ENCODE data around the gene VAMP8.

VAMP8 gene

DNA sequence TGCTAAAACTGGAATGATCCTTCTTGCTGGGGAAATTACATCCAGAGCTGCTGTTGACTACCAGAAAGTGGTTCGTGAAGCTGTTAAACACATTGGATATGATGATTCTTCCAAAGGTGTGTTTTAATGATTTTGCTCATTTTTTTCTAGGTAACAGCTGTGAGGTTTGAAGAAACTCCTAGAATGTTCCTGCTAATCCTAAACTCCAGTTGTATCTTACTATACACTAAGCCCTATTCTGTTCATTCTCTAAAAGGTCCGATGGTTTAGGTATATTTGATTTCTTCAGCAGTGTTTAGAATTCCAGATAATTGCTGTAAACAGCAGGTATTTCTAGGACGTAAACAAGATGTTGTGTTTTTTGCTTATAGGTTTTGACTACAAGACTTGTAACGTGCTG lies 36.1 kb upstream of the VAMP8 start:
- TF ChIP-seq GATA3 (IDR thresholded peaks at IDR 0.05; ENCODE audit: low read depth, low read length) = no peak
- no peak for TF ChIP-seq GATA2 (IDR thresholded peaks at IDR 0.05; ENCODE audit: low read depth, low read length)

DNA sequence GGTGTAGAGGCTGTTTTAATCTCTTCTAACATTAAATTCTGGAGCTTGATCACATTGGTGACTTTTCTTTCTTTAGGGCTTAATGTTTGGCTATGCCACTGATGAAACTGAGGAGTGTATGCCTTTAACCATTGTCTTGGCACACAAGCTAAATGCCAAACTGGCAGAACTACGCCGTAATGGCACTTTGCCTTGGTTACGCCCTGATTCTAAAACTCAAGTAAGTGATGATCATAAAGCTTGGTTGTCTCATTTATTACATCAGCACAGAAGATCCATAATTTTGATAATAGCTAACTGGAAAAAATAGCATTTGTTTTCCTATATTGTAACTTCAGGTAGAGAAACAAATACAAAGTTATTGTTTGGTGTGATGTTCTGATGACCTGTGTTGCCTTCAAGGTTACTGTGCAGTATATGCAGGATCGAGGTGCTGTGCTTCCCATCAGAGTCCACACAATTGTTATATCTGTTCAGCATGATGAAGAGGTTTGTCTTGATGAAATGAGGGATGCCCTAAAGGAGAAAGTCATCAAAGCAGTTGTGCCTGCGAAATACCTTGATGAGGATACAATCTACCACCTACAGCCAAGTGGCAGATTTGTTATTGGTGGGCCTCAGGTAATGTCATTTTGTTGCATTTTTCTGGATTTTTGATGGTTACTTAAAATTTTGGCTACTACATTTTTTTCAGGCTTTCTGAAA lies 35.5 kb upstream of the VAMP8 start:
- no peak for TF ChIP-seq GATA2 (IDR thresholded peaks at IDR 0.05; ENCODE audit: low read depth, low read length)
- no peak for TF ChIP-seq GATA3 (IDR thresholded peaks at IDR 0.05; ENCODE audit: low read depth, low read length)

DNA sequence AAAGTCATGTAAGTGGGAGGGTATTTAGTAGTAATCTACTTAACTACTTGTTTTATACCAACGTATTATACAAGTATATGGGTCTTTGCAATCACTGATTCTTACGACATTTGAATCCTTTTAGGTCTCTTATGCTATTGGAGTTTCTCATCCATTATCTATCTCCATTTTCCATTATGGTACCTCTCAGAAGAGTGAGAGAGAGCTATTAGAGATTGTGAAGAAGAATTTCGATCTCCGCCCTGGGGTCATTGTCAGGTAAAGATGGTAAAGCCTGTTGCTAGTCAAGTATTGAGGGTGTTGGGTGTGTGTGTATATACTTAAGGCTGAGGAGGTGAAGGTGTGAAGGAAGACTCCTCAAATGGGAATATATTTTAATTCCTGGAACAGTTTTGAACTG lies 34.6 kb upstream of the VAMP8 start:
- TF ChIP-seq GATA2 (IDR thresholded peaks at IDR 0.05; ENCODE audit: low read depth, low read length) (no peak), GATA3 (IDR thresholded peaks at IDR 0.05; ENCODE audit: low read depth, low read length) (no peak)

DNA sequence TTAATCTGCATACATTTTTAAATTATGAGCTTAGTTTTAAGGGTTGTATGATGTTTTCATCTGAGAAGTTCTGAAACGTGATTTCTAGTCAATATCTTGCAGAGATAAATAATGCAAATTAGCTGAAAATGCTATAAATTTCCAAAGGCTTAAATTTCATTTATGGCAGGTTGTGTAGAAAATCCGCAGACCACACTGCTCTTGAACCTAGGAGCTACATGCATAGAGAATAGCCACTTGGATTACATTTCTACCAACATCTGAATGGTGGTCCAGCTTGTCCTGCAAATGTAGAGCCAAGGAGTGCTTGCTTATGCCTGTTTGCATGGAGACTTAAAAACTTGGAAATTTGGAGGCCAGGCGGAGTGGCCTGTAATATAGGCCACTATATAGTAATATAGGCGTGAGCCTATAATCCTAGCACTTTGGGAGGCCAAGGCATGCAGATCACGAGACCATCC lies 31.6 kb upstream of the VAMP8 start:
- TF ChIP-seq GATA3 (IDR thresholded peaks at IDR 0.05; ENCODE audit: low read depth, low read length) (no peak), GATA2 (IDR thresholded peaks at IDR 0.05; ENCODE audit: low read depth, low read length) (no peak)

DNA sequence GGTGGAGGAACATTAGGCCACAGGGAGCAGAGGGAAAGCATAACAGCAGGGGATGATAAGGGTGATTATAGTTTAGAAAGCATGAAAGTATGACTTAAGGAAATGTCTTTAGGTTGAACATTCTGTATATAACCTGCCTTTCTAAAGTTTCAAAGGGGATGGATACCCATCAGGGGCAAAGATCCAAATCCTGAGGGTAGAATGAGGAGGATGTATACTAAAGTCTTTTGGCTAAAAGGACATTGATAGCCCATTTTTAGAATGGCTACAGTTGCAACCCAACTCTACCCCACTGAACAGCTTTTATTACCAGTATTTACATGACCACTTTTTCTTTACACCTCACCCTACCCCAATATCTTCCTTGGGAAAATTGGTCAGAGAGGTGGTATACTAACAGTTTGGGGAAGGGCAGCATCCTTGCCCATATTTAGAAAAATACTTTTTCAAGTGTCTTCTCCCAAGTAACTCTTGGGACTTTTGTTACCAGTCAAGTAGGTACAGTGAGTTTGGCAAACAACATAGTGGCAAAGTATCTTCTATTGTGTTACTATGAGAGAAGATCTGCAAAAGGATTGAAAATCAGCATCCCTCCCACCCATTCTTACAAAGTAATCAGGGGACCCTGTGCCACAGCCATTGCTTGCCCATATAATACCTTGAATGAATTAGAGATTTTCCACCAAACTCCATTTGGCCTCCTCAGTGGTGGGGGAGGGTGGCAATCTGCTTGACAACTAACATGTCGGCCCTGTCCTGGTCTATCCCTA lies 30.1 kb upstream of the VAMP8 start:
- TF ChIP-seq GATA2 (IDR thresholded peaks at IDR 0.05; ENCODE audit: low read depth, low read length) = no peak
- TF ChIP-seq GATA3 (IDR thresholded peaks at IDR 0.05; ENCODE audit: low read depth, low read length) = no peak

DNA sequence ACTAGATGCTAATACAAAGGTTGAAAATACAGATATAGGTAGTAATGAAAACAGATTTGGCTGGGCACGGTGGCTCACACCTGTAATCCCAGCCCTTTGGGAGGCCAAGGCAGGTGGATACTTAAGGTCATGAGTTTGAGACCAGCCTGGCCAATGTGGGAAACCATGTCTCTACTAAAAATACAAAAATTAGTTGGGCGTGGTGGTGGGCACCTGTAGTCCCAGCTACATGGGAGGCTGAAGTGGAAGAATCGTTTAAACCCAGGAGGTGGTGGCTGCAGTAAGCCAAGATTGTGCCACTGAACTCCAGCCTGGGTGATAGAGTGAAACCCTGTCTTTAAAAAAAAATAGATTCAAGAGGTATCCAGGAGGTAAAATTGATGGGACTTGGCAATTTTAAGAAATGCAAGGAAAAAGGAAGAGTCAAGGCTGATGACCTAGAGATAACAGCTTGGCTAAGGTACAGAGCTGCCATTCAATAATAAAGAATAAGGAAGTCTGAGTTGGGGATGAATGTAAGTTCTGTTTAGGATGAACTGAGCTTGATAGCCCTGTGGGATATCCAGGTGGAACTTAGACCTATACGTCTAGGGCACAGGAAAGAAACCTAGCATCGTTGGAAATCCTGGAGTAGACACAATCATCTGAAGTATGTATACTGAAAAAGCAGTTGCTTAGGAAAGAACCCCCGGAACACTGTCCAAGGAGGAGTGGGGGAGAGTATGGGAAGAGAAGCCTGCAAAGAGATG lies 29.4 kb upstream of the VAMP8 start:
- TF ChIP-seq GATA3 (IDR thresholded peaks at IDR 0.05; ENCODE audit: low read depth, low read length) (no peak), GATA2 (IDR thresholded peaks at IDR 0.05; ENCODE audit: low read depth, low read length) (no peak)

DNA sequence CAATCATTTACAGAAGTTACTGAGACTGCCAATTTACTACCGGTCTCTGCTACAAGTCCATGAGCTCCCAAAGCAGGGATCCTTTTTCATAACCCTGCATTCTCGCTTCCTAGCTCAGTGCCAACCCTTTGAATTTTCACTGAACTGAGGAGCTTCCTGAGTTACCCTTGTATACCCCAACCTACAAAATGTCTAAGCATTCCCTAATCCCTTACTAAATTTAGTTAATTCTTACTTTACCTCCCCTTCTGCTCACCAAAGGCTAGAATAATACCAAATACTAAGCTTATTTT lies 28.8 kb upstream of the VAMP8 start:
- no peak for TF ChIP-seq GATA3 (IDR thresholded peaks at IDR 0.05; ENCODE audit: low read depth, low read length)
- no peak for TF ChIP-seq GATA2 (IDR thresholded peaks at IDR 0.05; ENCODE audit: low read depth, low read length)

DNA sequence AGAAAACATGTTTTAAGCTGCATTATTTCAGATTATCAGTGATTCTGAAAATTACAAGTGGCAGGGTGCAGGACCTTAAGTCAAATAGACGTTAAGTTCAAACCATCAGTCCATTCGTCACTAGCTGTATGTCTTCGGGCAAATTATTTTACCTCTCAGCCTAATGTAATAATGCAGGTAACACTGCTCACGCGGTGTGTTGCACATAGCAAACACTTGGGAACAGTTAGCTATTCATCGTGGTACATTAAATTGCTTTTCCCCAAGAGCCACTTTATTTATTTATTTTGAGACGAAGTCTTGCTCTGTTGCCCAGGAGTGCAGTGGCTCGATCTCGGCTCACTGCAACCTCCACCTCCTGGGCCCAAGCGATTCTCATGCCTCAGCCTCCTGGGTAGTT lies 28.3 kb upstream of the VAMP8 start:
- TF ChIP-seq GATA2 (IDR thresholded peaks at IDR 0.05; ENCODE audit: low read depth, low read length) (no peak), GATA3 (IDR thresholded peaks at IDR 0.05; ENCODE audit: low read depth, low read length) (no peak)

DNA sequence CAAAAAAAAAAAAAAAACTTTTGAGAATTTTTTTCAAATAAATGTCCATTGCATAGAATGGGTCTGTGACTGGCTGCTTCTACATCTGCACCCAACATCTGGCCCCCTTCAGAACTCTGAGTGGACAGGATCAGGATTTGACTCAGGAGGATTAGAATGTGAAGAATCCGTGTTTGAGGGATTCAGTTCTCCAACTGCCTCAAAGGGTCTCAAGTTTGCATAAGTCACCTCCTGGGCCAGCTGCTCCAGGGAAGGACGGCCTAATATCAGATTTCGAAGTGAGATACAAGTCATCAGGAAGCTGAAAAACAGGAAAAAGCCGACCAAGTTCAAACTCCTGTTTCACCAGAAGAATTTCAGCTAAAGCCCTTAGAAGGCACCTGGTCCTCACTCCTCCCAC lies 27.6 kb upstream of the VAMP8 start:
- no peak for TF ChIP-seq GATA2 (IDR thresholded peaks at IDR 0.05; ENCODE audit: low read depth, low read length)
- no peak for TF ChIP-seq GATA3 (IDR thresholded peaks at IDR 0.05; ENCODE audit: low read depth, low read length)

DNA sequence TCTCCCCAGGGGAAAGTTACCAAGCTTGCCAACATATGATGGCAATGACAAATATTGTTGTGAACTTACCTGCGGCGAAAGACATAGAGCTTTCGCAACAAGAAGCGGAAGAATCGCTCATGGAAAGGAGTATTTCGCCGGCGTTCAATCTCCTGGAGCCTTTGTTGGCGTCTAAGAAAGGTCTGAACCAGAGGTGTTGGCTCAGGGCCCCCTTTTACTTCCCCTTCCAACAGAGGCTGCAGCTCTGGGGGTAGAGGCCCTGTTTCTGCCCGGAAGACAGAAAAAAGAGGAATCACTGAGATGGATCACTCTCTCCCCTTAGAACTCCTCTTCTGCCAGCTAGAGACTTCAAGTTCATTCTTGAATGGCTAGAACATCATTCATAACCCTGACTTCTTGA lies 26.9 kb upstream of the VAMP8 start:
- TF ChIP-seq GATA3 (IDR thresholded peaks at IDR 0.05; ENCODE audit: low read depth, low read length) = no peak
- no peak for TF ChIP-seq GATA2 (IDR thresholded peaks at IDR 0.05; ENCODE audit: low read depth, low read length)

DNA sequence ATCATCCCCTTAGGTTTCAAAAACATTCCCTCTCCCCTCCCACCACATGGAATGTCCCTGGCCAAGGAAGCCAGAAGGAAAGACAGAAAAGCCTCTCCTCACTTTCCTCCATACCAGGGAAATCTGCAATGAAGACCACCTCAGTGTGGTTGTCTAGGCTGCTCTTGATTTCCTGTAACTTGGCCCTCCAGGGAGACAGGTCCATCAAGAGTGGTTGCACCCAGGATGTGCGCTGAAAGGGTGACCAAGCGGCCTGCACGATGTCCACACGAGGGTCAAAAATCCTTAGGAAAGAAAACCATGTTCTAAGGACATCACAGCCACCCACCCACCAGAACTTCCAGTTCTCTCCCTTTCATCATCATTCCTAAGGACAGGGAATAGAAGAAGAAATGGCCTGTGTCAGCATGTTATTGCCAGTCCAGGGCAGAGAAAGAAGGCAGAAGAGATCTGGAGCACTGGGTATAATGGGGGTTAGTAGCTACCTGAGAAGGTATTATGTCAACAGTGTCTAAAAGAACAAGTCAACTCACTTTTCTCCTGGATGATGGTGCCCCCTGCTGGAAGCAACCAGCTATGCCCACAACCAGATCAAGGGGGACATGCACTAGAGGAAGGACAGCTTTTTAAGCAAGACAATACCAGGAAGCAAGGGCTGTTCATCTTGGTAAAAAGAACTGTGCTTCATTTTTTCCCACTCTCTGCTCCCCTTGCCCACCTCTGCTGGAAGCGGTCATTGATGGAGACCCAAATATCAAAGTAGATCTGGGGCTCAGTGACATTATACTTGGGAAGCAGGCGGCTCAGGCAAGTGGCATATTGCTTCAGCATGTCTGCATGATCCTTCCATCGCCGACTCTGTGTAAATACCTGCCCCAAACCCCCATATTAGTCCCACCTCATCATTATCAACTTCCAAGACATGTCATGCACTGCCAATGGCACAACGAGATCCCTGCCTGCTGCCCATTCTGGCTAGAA lies 25.4 kb upstream of the VAMP8 start:
- TF ChIP-seq GATA2 (IDR thresholded peaks at IDR 0.05; ENCODE audit: low read depth, low read length) (no peak), GATA3 (IDR thresholded peaks at IDR 0.05; ENCODE audit: low read depth, low read length) (no peak)

DNA sequence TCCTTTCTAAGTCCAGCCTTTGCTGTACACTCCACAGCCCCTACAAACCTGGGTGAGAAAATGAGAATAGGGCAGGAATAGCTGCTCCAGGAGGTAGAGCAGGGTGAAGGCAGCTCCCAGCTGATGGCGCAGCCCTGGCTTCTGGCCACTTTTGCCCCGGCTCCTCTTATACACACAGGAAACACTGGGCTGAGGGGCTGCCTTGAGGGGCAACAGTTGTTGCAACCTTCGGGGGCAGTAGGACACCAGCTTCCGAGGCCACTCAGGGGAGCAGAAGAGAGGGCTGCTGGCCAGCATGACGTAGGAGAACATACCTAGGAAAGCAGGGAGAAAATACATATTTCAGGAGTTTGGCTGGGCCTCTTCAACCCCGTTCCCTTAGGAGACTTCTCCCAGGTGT lies 24.2 kb upstream of the VAMP8 start:
- TF ChIP-seq GATA2 (IDR thresholded peaks at IDR 0.05; ENCODE audit: low read depth, low read length) (no peak), GATA3 (IDR thresholded peaks at IDR 0.05; ENCODE audit: low read depth, low read length) (no peak)

DNA sequence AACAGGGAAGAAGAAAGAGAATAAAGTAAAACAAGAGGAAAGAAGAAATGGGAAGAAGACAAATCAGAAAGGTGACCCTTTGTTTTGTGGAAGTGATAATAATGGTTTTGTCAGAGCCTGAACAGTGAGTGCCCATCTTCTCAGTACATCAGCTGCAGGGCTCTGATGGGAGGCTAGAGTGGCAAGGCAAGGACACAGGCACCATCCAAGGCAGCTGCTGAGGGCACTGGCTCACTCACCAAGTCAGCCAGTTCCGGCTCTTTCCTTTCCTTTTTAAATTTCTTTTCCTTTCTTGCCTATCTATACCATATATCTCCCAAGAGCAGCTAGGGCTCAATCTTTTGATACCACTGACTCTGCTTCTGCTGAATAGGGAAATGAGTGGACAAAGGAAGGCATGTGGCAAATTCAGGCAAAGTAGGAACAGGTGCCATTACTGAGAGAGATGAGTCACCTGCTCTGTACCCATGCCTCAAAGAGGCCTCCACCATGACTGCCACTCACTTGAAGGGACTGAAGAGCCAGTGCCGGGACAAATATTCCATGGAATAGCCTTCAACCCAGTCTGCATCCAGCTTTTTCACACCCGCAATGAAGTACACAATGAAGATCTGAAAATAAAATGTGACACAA lies 22.3 kb upstream of the VAMP8 start:
- no peak for TF ChIP-seq GATA2 (IDR thresholded peaks at IDR 0.05; ENCODE audit: low read depth, low read length)
- no peak for TF ChIP-seq GATA3 (IDR thresholded peaks at IDR 0.05; ENCODE audit: low read depth, low read length)
